Stimulated activated CD4-positive, alpha-beta T cell treated with anti-CD3 and anti-CD28 coated beads, Interleukin-4, amount 100 ng/mL, for 48 hours (primary cell): ENCODE measurements around the gene TEX22.

Source experiments
- DNase-seq, 2 donors: peaks; one replicate each; pipeline ENCODE4 v3.0.0-alpha.2; 2020; ENCODE audit warnings: low read depth in 2 of 2

Gene TEX22

DNA sequence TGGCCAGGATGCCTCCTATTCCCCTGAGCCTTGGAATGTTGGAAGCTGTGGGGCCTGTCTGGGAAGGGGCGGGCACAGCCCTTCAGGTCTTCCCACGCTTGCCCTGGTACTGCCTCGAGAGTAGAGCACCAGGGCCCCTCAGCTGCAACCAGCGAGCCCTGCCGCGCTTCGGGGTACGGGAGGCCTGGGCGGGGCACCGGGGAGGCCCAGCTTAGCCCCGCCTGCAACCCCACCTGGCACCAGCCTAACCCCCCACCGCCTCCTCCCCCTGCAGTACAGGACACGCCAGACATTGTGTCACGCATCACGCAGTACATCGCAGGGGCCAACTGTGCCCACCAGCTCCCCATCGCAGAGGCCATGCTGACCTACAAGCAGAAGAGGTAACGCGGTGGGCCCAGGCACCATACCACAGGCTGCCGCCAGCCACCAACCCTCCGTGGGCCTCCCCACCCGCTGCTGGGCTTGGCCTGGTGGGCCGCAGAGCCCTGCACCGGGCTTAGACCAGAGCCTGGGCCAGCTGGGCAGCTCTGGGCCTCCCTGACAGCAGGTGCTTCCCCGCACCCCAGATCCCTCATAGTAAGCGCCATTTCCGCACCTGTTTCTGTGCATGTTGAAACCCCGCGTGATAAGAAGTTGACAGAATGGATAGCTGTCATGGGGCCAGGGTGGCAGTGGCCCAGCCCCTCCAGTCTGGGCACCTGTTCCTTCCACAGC, 13.6 kb upstream of the TEX22 start:
- no peak for DNase-seq

DNA sequence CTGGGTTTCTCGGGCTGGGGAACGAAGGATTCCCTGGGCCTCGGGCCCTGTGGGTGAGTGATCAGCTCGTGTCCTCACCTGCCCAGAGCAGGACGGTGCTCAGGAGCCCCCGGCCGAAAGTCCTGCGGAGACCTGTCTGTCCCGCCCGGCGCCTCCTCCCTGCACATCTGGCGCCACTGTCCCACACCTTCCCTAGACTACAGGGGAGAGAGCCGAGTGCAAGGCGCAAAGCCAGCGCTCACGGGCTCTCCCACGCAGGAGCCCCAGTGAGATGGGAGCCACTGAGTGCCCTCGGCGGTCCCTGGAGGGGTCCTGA, 13.1 kb upstream of the TEX22 start:
- DNase-seq = no peak

DNA sequence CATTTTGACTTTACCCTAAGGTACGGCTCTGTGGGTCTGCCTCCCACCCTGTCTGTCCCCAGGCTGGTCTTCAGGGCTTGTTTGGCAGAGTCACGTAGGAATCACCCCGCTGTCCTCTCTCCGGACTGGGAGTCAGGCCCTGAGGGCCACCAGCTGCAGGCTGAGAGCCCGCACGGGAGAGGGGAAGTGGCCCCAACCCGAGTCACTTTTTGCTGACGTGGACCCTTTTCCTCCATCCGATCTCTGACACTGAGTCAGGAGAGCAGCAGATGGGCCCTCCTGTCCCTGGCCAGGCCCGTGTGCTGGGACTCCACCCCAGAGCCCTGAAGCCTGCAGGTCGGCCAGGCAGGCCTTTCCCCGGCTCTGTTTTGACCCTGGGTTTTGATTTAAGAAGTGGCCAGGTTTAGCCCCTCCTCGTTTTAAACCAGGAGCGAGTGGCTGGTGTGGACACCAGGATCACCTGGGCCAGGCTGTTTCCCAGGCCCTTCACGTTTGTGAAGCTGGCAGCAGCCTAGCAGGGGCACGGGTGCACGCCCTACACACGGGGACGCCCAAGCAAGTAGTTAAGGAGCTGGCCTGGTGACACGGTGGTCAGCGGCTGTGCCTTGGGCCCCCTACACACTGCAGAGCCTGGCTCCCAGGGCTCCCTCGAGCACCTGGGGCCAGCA, 12.5 kb upstream of the TEX22 start:
- no peak for DNase-seq

DNA sequence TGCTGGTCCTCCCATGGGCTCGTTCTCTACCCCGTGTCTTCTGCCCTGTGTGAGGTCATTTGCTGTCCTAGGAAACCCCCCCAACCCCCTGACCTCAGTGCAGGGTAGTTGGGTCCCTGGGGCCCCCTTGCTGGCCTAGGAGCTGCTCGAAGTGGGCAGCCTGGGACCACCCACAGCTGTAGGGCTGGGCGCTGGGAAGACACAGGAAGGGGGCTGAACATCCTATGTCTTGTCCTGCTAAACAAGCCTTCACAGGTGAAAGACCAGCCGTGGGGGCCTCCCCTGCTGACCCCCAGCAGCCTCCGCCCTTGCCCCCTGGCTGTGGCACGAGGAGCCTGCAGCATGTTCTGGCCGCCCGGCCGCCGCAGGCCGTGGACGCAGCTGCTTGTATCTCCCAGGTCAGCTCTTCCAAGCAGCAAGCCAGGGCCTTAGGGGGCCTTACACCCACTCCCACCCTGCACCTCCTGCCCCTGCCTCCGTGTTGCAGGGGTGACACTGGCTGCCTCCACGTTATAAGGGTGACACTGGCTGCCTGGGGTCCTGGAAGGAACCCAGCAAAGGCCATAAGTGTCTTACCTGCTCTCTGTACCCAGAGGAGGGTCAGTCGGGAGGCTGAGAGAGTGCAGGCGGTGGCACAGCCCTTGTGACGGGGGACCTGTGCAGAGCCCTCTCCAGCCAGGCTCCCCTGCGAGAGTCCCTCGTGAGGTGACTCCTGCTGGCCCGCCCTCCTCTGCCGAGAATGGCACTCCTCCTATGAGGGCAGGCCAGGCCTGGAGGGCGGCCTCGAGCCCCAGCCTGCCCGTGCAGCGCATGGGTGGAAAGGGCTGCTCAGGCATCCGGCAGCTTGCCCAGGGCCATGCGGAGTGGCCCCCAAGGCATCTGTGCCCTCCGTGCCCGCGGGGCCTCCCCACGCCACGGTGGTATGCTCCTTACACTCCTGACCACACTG, 11.5 kb upstream of the TEX22 start:
- DNase-seq = no peak

DNA sequence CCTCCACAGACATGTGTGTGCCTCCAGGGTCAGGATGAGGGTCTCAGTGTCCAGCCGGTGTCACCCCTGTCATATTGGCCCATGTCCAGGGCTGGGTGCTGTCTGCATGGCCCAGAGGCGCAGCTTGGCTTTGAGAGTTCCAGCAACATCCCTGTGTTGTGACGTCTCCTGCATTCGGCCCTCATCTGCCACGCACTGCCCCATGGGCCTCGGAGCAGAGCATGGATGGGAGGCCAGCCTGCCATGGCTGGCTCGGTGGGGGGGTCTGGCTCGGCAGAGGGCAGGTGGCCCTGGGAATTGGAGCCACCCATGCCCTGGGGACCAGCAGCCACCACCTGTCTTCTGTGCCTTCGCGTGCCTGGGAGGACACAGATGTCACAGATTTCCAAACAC, 10.8 kb upstream of the TEX22 start:
- no peak for DNase-seq

DNA sequence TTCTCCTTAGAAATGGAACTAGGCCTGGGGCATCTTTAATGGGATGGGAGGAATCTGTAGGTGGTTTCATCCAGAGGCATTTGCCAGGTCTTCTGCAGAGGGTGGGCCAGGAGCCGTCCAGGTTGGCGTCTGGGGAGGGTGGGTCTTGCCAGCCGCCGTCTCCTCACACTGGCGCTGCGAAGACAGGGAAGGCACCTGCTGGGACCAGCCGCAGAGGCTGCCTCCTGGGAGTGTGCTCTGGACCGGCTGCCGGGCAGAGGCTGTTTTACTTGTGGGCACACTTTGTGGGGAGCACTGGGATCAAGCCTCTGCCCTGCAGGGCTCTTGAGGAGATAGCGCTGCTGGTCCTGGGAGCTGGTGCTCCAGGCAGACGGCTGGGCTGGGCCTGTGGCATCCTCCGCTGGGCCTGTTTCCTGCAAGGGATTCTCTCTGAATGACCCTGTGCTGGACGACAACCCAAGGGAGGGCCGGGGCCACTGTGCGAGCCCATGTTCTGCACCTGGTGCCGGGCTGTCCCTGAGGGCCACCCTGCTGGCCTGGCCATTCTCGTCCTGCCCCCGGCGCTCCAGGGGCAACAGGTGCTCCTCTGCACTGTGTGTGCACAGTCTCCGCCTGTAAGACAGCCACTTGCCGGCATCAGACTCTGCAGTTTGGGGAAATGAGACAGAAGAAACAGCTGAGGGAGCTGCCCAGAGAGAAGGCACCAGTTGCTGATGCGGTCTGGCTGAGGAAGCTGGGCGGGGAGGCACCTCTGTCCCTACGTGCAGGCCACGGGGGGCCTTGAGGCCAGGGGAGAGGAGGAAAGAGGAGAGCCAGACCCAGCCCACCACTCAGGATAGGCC, 10.0 kb upstream of the TEX22 start:
- no peak for DNase-seq

DNA sequence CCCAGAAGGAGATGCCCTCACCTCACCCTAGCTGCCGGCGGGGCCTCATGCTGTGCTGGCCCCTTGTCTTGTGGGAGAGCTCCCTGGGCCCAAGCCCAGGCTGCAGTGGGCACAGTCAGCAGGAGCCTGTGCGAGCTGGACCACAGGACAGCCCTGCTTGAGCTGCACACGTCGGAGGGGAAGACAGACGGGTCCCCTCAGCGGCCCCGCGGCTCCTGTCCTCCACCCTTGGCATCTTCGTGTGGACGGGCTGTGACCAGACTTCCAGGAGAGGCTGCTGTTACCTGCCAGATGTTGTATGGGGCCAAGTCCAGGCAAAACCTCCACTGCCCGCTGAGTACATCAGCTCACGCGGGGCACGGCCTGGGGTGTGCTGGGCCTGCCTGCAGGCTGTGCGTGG, 9.4 kb upstream of the TEX22 start:
- no peak for DNase-seq

DNA sequence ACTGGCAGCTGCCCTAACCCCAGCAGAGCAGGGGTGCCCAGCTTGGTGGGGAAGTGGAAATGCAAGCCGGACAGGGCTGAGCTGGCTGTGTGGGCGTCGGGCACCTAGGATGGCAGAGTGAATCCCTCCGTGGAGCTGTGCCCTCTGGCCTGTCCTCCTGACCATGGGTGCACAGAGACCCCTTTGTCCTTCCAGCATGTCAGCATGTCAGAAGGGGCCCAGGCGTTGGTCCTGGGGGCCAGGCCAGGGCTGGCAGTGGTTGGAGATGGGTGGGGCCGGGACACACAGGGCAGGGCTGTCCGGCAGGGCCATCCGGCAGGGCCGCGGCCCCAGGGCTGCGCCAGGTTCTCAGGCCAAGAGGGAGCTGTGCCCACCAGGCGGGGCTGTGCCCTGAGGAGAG, 8.8 kb upstream of the TEX22 start:
- no peak for DNase-seq

DNA sequence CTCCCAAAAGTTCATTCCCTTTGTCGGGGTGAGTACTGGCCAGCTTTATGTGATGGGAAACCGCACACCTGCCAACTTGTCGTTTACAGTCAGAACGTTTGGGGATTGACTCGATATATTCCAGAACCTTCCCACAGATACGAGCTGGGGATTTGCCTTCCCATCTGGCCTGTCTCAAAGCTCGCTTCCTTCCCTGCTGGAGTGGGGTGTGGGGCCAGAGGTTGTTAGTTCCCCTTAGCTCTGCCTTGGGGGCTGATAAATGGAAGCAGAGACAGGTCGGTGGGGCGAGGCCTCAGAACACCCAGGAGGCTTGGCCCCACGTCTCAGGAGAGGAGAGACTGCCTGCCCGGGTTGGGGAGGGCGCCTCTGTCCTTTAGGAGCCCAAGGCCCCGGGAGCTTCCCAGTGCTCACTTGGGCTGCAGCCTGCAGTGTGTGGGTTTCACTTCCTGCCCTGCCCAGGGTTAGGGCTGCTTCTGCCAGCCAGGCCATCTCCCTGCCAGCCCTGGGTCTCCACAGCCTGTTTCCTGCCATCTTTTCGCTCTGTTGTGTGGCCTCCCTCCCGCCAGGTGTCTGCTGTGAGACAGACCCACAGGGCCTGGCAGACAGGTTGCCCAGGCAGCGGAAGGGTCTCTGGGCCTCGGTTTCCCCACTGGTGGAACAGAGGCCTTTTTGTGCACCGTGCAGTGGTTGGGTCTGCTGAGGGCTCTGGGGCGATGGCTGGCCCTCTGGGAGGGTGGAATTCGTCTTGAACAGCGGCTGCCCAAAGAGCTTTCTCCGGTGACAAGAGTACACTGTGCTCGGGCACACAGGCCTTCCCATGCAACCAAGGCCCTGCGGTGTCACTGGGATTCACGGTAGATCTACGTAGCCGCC, 8.1 kb upstream of the TEX22 start:
- DNase-seq = no peak

DNA sequence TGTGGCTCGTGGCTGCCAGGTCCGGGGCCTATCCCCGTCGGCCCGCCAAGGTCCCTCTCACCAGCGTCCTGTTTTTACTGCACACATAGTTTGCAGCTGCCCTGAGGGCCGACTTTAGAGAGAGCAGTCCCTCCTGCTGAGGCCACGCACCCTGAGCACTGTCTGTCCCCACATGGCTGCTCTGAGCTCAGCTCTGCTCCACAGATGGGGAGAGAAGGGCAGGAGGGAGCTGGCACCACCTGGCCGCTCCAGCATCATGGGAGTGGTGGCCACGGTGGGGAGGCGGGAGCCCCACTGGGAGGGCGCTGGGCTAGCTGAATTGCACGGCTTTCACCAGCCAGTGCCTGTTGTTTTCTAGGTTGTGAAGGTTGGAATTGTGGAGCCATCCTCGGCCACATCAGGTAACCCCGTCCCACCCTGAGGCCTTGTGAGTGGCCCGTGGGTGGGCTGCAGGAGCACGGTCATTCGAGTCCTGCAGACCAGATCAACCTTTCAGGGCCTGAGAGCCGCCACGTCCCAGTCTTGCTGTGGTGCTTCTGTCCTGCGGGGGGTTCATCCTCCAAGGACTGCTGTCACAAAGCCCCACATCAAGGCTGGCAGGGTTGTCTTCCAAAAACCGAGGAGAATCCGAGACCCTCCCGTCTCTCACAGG, 7.4 kb upstream of the TEX22 start:
- DNase-seq = no peak

DNA sequence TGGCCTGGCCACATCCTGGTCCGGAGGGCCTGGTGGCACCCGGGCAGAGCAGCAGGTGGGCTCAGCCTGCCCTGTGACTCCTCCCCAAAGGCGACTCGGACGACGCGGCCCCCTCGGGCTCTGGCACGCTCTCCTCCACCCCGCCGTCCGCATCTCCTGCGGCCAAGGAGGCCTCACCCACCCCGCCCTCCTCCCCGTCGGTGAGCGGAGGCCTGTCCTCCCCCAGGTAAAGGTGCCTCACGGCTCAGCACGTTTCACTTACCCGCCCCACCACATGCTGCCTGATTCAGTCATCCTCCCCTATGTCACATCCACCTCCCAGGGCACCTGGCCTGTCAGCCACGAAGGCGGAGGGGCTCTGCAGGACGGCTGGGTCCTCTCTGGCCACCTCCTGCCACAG, 6.8 kb upstream of the TEX22 start:
- DNase-seq = no peak

DNA sequence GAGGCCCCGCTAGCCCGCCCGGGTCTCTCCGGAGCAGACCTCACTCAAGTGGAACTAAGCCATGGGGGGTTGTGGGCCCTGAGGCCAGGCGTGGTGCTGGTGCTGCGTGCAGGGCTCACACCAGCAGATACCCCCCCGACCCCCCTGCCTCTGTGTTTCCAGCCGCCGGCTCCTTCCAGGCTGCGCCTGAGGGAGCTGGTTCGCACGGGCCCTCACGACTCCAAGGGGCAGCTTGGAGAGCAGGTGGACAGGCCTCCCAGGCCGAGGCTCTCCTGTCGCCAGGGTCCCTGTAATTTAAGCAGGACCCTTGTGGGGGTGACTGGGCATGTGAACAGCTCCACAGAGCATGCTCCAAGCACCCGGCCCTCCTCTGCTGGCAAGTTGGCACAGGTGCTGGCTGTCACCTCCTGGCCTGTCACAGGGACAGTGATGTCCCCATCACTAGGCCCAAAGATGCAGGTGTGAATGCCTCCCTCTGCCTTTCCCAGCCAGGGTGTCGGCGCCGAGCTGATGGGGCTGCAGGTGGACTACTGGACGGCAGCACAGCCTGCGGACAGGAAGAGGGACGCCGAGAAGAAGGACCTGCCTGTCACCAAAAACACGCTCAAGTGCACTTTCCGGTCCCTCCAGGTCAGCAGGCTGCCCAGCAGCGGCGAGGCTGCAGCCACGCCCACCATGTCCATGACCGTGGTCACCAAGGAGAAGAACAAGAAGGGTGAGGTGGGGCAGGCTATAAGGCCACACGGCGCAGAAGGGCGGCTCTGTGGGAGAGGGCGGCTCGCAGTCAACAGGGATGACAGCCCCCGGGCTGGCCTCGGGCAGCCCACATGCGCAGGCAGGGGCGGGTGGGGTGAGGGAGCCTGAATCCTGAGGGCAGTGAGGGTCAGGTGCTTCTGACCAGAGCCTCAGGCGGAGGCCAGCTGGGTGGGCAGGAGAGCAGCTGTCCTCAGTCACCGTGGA, 5.9 kb upstream of the TEX22 start:
- no peak for DNase-seq

DNA sequence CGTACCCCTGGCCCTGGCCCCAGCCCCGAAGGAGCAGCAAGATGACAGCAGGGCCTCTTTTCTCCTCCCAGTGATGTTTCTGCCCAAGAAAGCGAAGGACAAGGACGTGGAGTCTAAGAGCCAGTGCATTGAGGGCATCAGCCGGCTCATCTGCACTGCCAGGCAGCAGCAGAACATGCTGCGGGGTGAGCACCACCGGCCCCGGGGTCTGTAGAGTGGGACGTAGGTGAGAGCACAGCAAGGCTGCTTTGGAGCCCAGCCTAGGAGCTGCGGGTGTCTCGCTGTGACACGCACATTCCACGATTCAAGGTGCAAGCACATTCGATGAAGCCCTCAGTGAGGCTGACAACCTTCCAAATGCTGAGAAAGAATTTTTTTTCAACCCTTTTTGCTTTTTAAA, 5.2 kb upstream of the TEX22 start:
- DNase-seq = no peak

DNA sequence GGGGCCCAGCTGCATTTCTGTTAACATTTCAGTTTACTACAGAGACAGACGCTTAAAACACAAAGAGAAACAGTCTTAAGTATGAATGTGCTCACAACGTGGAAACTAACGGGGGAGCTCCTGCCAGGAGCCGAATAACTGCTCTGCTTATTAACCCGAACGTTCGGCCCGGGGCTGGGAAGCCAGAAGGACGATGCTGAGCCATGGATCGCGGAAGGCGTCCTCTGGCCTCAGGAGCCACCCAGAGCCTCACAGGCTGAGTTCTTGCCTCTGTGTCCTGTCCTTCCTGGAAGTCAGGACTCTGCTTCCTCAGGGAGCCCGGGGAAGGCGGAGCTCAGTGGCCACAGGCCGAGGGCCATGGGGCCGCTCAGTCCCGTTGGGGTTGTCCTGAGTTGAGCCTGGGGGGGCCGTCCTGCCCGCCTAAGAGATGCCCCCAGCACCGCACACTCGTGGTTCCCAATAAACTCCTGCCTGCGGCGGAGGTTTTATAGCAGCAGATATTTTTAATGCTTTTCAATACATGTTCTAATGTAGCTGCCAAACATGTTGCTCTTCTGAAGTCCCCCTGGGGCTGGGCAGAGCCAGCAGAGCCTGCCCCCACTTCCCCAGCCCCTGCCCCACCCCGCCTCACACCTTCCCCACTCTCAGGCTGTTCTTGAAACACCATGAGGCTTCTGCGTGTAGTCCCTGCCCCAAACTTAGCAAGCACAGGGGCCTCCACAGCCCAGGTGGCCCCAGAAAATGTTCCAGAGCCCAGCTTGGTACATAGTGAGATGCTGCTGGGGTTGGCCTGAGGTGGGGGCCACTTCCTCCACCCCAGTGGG, 3.4 kb upstream of the TEX22 start:
- DNase-seq = no peak

DNA sequence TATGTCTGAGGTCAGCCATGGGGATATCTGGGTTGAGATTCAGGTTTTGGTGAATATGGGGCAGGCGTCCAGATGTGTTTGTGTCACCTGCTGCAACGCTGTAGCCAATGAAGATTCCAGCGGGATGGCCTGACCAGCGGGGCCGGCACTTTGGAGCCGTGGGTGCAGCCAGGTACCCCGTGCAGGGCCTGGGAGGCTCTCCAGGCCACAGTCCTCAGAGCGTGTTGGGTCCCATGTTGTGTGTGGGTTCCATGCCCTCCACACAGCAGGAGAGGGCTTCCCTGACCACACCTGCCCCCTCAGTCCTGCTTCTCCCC, 2.8 kb upstream of the TEX22 start:
- no peak for DNase-seq

DNA sequence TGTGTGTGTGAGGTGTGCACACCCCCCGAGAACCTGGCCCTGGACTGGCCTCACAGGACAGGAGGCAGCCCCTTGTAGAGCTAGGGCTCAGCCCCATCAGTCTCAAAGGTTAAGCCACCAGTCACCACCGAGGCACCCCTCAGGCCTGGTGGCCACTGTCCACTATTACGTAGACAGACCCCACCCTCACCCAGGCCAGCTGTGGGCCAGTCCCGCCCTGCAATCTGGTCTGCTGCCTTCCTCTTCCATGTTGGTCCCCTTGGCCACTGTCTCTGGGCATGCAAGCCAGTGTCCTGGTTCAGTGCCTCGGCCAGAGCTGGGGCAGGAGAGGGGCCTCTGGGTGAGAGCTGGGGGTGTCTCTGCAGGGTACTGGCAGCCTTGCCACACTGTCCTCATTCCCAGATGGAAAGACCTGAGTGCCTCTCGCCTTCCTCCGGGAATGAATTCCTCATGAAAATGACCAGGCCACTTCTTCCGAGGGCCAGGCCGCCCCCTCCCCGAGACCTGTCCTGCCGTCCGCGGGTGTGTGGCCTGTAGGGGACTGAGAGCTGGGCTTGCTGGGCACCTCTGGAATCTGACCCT, 897 bp upstream of the TEX22 start:
- no peak for DNase-seq

DNA sequence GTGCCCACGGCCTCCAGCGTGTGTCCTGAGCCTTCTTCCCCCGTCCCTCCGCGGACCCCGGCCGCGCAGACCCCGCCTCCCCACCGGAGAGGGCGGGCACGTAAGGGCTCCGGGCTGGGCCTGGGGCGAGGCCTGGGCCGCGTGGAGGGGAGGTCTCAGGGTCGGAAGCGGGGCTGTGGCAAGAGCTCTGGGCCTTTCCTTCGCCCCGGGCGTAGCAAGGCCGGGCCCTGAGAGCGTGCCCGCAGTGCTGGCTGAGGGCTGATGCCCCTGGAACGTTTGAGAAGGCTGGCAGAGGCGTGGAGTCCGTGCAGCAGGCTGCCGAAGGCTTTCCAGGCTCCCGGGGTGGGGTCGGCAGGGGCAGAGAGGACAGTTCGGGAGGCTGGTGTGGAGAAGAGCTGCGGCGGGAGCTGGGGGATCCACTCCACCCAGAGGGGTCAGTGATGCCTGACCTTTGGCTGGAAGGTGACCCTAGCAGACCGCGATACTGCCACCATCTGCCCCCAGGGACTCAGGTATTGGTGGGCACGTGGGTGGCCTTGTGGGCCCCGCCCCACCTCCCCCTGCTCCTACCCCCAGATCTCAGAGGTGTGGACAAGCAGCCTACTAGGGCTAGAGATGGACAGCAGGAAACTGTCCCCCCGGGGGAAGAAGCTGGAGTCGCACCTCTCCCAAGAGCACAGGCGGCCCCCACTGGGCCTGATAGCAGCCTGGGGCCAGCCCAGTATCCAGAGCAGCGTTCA, 558 bp downstream of the TEX22 start:
- no peak for DNase-seq

DNA sequence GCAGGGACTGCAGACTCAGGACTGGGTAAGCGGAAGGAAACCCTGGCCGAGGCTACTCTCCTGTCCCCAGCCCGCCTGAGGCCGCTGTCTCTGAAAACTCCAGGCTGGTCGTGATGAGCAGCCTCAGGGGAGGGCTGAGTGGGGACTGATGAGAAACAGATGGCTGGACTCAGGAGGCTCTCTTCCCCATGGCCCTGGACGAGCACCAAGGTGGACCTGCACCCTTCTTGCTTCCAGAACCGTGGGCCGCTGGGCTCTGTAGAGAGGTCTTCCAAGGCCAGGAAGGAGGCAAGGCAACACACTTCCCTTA, 1.1 kb downstream of the TEX22 start:
- DNase-seq = no peak
